Mucosa of stomach (tissue), 1 donor: ENCODE measurements around the gene SYNE3.

Experiments used
- H3K27me3 ChIP-seq: one replicate; pipeline ENCODE4 v1.7.0; 2013; ENCODE audit warnings: mild to moderate bottlenecking, low read length; ENCODE audit not compliant: control insufficient read depth, insufficient read depth
- H3K36me3 ChIP-seq: one replicate; pipeline ENCODE4 v1.7.0; 2013; ENCODE audit warnings: low read length; ENCODE audit not compliant: control insufficient read depth, insufficient read depth
- H3K4me1 ChIP-seq: one replicate; pipeline ENCODE4 v1.7.0; 2013; ENCODE audit warnings: mild to moderate bottlenecking, low read length; ENCODE audit not compliant: control insufficient read depth, insufficient read depth
- H3K4me3 ChIP-seq: one replicate; pipeline ENCODE4 v1.7.0; 2013; ENCODE audit warnings: low read length
- H3K9ac ChIP-seq: one replicate; pipeline ENCODE4 v1.7.0; 2013; ENCODE audit warnings: mild to moderate bottlenecking, low read length, moderate library complexity
- H3K9me3 ChIP-seq: one replicate; pipeline ENCODE4 v1.7.0; 2013; ENCODE audit warnings: mild to moderate bottlenecking, low read length, moderate library complexity; ENCODE audit not compliant: control insufficient read depth
- donor health status: Pancreatic carcinoma.

Gene SYNE3

GRCh38 chr14:95480887-95481226 is 35.6 kb downstream of the SYNE3 start:
- H3K36me3 ChIP-seq, result no peaks in the 10 kb centered on the region
- H3K9ac ChIP-seq, result no peak overlapping the region
- H3K4me1 ChIP-seq, result peaks cover 44% of the 10 kb centered on the region
- no peak overlapping the region for H3K4me3 ChIP-seq
- H3K27me3 ChIP-seq, result no peaks in the 10 kb centered on the region
- no peaks in the 10 kb centered on the region for H3K9me3 ChIP-seq

GRCh38 chr14:95480109-95480886 is 36.2 kb downstream of the SYNE3 start:
- Histone ChIP-seq H3K36me3 (no peaks in the 10 kb centered on the region), H3K4me1 (peaks cover 39% of the 10 kb centered on the region), H3K4me3 (no peak overlapping the region), H3K27me3 (no peaks in the 10 kb centered on the region), H3K9me3 (no peaks in the 10 kb centered on the region), H3K9ac (no peak overlapping the region)

- Histone ChIP-seq H3K4me1 (peaks cover 31% of the 10 kb centered on the region), H3K36me3 (no peaks in the 10 kb centered on the region), H3K9ac (no peak overlapping the region), H3K4me3 (no peak overlapping the region), H3K27me3 (no peaks in the 10 kb centered on the region), H3K9me3 (no peaks in the 10 kb centered on the region)
These were observed 37.0 kb downstream of the SYNE3 start for GRCh38 chr14:95479494-95479893.

GRCh38 chr14:95478818-95479217 is 37.6 kb downstream of the SYNE3 start:
- Histone ChIP-seq H3K9me3 (no peaks in the 10 kb centered on the region), H3K4me1 (peaks cover 24% of the 10 kb centered on the region), H3K27me3 (no peaks in the 10 kb centered on the region), H3K36me3 (no peaks in the 10 kb centered on the region), H3K4me3 (no peak overlapping the region), H3K9ac (no peak overlapping the region)

GRCh38 chr14:95478309-95478708 is 38.1 kb downstream of the SYNE3 start:
- Histone ChIP-seq H3K4me3 (no peak overlapping the region), H3K9me3 (no peaks in the 10 kb centered on the region), H3K27me3 (no peaks in the 10 kb centered on the region), H3K9ac (no peak overlapping the region), H3K36me3 (no peaks in the 10 kb centered on the region), H3K4me1 (peaks cover 19% of the 10 kb centered on the region)

DNA sequence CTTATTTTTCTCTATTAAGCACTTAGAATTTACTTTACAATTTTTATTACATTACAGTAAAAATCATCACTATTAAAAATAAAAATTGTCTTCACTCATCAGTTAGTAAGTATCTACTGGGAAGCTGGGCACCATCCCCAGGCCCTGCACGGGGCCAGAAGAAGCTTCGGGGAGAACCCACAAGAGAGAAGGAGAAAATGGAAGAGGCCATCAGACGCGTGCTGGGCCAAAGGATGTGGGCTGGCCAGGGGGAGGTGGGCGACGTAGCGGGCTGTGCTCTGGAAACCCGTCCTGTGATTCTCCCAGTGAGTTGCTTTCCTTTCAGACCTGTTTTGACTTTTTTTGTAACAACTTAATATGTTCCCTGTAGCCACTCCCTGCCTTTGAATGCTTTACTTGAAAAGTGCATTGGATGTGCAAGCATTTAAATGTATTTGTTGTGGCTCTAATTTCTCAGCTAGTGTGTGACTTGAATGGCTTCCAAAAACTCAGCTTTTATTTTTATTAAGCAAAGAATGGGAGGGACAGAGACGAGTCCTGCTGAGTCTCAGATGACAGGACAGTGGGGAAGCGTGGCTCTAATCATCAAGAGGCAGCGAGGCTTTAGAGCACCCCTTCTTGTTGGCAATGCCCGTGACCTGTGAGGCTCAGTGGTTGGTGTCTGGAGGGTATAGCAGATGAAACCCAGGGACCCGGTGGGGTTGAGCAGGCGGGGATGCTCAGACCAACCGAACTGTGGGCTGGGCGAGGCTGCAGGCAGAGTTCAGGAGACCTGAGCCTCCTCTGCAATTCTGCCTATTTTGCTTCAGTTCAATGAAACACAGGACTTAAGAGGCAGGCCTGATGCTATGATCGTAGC is 38.8 kb downstream of the SYNE3 start:
- Histone ChIP-seq H3K9me3 (no peaks in the 10 kb centered on the region), H3K27me3 (no peaks in the 10 kb centered on the region), H3K36me3 (no peaks in the 10 kb centered on the region), H3K4me1 (peaks cover 13% of the 10 kb centered on the region), H3K9ac (no peak overlapping the region), H3K4me3 (no peak overlapping the region)

- Histone ChIP-seq H3K4me1 (peaks cover 9% of the 10 kb centered on the region), H3K9ac (no peak overlapping the region), H3K36me3 (no peaks in the 10 kb centered on the region), H3K4me3 (no peak overlapping the region), H3K9me3 (no peaks in the 10 kb centered on the region), H3K27me3 (no peaks in the 10 kb centered on the region)
These were observed 39.7 kb downstream of the SYNE3 start for GRCh38 chr14:95476747-95477146.

DNA sequence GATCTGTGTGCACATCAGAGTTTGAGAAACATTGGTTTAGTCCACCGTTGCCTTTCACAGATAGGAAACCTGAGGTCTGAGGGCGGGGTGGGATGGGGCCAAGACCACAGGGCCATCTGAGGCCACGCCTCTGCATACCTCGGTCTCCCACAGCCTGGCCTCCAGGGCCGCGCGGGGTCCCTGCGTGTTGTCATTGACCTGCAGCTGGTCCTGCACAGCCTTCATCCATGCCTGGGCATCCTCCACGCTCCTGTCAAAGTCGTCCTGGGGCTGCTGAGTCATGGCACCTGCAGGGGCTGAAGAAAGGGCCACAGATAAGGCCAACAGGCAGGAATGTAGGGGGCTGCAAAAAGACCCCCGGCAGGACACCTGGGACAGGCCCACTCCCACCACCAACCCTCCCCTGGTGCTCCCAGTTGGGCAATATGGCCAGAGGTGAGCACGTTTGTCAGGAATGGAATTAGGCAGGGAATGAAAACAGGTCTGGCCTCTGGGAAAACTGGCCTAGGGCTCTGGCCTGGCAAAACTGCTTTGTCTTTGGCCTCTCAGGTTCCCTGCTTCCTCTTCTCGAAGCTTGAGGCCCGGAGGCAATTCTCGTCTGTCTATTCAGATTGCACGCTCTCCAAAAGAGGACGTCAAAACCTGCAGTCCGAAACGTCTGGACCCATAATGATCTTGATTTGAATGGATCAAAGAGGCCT is 40.8 kb downstream of the SYNE3 start:
- Histone ChIP-seq H3K9me3 (no peaks in the 10 kb centered on the region), H3K4me1 (peaks cover 9% of the 10 kb centered on the region), H3K27me3 (no peaks in the 10 kb centered on the region), H3K4me3 (no peak overlapping the region), H3K36me3 (no peaks in the 10 kb centered on the region), H3K9ac (no peak overlapping the region)

DNA sequence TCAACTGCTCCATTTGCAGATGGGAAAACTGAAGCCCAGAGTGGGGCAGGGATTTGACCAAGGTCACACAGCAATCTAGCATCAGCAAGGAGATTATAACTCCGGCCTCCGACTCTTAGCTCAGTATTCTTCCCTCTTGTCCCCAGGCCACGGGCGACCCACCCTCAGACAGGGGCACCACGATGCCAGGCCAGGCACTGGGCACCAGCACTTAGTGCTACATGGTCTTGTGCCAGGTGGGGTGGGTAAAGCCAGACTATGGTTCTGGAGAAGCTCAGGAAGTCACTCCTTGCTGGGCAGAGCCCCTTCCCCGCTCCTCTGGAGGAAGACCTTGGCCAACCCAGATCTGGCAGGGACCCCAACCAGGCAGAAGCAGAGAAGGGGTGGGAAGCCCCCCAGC is 41.5 kb downstream of the SYNE3 start:
- Histone ChIP-seq H3K4me3 (no peak overlapping the region), H3K36me3 (no peaks in the 10 kb centered on the region), H3K4me1 (peaks cover 6% of the 10 kb centered on the region)

GRCh38 chr14:95474486-95474885 is 42.0 kb downstream of the SYNE3 start:
- no peaks in the 10 kb centered on the region for H3K9me3 ChIP-seq
- no peaks in the 10 kb centered on the region for H3K36me3 ChIP-seq
- peaks cover 7% of the 10 kb centered on the region for H3K4me1 ChIP-seq
- no peaks in the 10 kb centered on the region for H3K27me3 ChIP-seq
- no peak overlapping the region for H3K9ac ChIP-seq
- no peak overlapping the region for H3K4me3 ChIP-seq

More for the DNA sequence above, 41.5 kb downstream of the SYNE3 start:
- no peaks in the 10 kb centered on the region for H3K9me3 ChIP-seq
- no peak overlapping the region for H3K9ac ChIP-seq
- H3K27me3 ChIP-seq, result no peaks in the 10 kb centered on the region

DNA sequence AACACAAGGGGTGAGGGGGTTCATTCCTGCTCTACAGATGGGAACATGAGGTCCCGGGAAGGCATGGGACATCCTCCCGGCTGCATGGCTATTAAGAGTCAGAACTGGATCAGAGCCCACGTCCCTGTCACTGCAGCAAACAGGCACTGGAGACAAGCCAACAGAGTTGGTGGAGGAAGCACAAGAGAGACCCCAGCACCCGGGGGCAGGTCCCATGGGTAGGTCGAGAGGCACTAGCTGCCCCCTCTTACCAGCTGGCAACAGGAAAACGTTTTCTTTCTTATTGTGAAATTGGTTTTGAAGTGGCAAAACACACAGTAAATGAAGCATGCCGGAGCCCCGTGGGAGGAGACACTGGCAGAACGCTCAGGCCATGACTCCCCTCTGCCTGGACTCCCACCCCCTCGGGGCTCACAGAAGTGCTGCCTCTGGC is 43.6 kb downstream of the SYNE3 start:
- Histone ChIP-seq H3K4me3 (no peak overlapping the region), H3K36me3 (no peaks in the 10 kb centered on the region), H3K9ac (no peak overlapping the region), H3K9me3 (no peaks in the 10 kb centered on the region), H3K27me3 (no peaks in the 10 kb centered on the region), H3K4me1 (peaks cover 21% of the 10 kb centered on the region)

- Histone ChIP-seq H3K36me3 (no peaks in the 10 kb centered on the region), H3K4me3 (no peak overlapping the region), H3K4me1 (peaks cover 32% of the 10 kb centered on the region), H3K9me3 (no peaks in the 10 kb centered on the region), H3K27me3 (no peaks in the 10 kb centered on the region), H3K9ac (no peak overlapping the region)
These were observed 45.0 kb downstream of the SYNE3 start for GRCh38 chr14:95471476-95471875.
